Activated T-cell treated with anti-CD3 and anti-CD28 coated beads, Interleukin-2, amount 50 U/mL, for 72 hours (primary cell): ENCODE measurements around the gene AHCYL1. TPM values are rescaled to one million over a fixed set of nuclear protein-coding genes. Genes with fewer than 3 reads are reported as not detected.

Experiments used
- ATAC-seq, 2 donors: fragments of 150-1000 bp; cut with Tn5 transposase; replicated peaks in 1 of 2; 2 replicates each; pipeline ENCODE4 v1.10.0; 2021; ENCODE audit warnings: moderate library complexity in 2 of 2, mild to moderate bottlenecking in 1 of 2
- DNase-seq, 2 donors: peaks; one replicate each; pipeline ENCODE4 v3.0.0; 2021 to 2022; ENCODE audit warnings: mixed read lengths in 1 of 2
- H3K27ac Mint-ChIP-seq: one replicate; pipeline ENCODE4 v1.8.0; 2022; ENCODE audit warnings: mild to moderate bottlenecking, moderate library complexity, mixed read lengths
- H3K27me3 Mint-ChIP-seq: one replicate; pipeline ENCODE4 v1.8.0; 2022; ENCODE audit warnings: low read depth, mixed read lengths
- H3K36me3 Mint-ChIP-seq, 2 donors: one replicate each; pipeline ENCODE4 v1.8.0; 2022; ENCODE audit warnings: mixed read lengths in 2 of 2, mild to moderate bottlenecking in 1 of 2; ENCODE audit not compliant: insufficient read depth in 2 of 2
- H3K4me1 Mint-ChIP-seq: one replicate; pipeline ENCODE4 v1.8.0; 2022; ENCODE audit warnings: low read depth, mixed read lengths
- H3K4me3 Mint-ChIP-seq, 2 donors: one replicate each; pipeline ENCODE4 v1.8.0; 2022; ENCODE audit warnings: mild to moderate bottlenecking in 2 of 2, mixed read lengths in 2 of 2, moderate library complexity in 2 of 2
- H3K9me3 Mint-ChIP-seq, 2 donors: one replicate each; pipeline ENCODE4 v1.8.0; 2022; ENCODE audit warnings: mixed read lengths in 2 of 2
- total RNA-seq, 2 donors: library from RNA; stranded (reverse); gene quantifications; one replicate each; pipeline ENCODE4 v1.2.3, GENCODE V29; 2022

The AHCYL1 gene
- total RNA-seq, 2 donors from 2014 or later: 87.0 to 101 TPM

- Mint-ChIP-seq H3K4me3 (peak overlapping the region; percentile 60 to 74), H3K36me3 (no peaks in the 10 kb centered on the region), H3K27me3 (peaks cover 58% of the 10 kb centered on the region), H3K9me3 (no peaks in the 10 kb centered on the region), H3K4me1 (peaks cover 13% of the 10 kb centered on the region), H3K27ac (no peak overlapping the region)
- DNase-seq (no peak), ATAC-seq (peak in 1 of 2 donors; percentile 10)
These were observed 83.5 kb downstream of the AHCYL1 start for GRCh38 chr1:110067893-110068645.

GRCh38 chr1:110068646-110069403, 84.3 kb downstream of the AHCYL1 start:
- ATAC-seq (peak; percentile 49 to 66), DNase-seq (peak; percentile 41 to 46)
- Mint-ChIP-seq H3K4me3 (peak overlapping the region; percentile 60 to 74), H3K9me3 (no peaks in the 10 kb centered on the region), H3K27ac (no peak overlapping the region), H3K4me1 (peaks cover 13% of the 10 kb centered on the region), H3K27me3 (peaks cover 66% of the 10 kb centered on the region), H3K36me3 (no peaks in the 10 kb centered on the region)

- H3K27me3 Mint-ChIP-seq: peaks cover 74% of the 10 kb centered on the region
- H3K4me1 Mint-ChIP-seq: peaks cover 13% of the 10 kb centered on the region
- ATAC-seq: peak; percentile 25 to 26
- H3K4me3 Mint-ChIP-seq: peak overlapping the region; percentile 55 to 74
- H3K27ac Mint-ChIP-seq: no peak overlapping the region
- no peaks in the 10 kb centered on the region for H3K9me3 Mint-ChIP-seq
- no peaks in the 10 kb centered on the region for H3K36me3 Mint-ChIP-seq
- peak in 1 of 2 donors; percentile 13 for DNase-seq
These were observed 85.1 kb downstream of the AHCYL1 start for GRCh38 chr1:110069404-110070281.

GRCh38 chr1:110070282-110070669, 85.7 kb downstream of the AHCYL1 start:
- Mint-ChIP-seq H3K27me3 (peaks cover 78% of the 10 kb centered on the region), H3K36me3 (no peaks in the 10 kb centered on the region), H3K4me1 (peaks cover 13% of the 10 kb centered on the region), H3K27ac (no peak overlapping the region), H3K4me3 (peak overlapping the region; percentile 55 to 74), H3K9me3 (no peaks in the 10 kb centered on the region)
- no peak for DNase-seq
- no peak for ATAC-seq

- Mint-ChIP-seq H3K36me3 (no peaks in the 10 kb centered on the region), H3K4me3 (peak within 1 kb of the TSS; percentile 55 to 74), H3K27ac (no peak within 1 kb of the TSS), H3K4me1 (peaks cover 13% of the 10 kb centered on the region), H3K27me3 (peaks cover 82% of the 10 kb centered on the region), H3K9me3 (no peaks in the 10 kb centered on the region)
- ATAC-seq: no peak
- no peak for DNase-seq
These were observed 86.2 kb downstream of the AHCYL1 start, which contains the start of gene ALX3 for GRCh38 chr1:110070671-110071242. ALX3 (minus strand) TSS chr1:110070672; CDS start chr1:110070612, 60 bp downstream.

Other genes with a start within 250 kb of the AHCYL1 start
- 10 to 100 TPM in 1 of 2 donors, 1 to 10 TPM in 1; 8.1 to 13.3 TPM for gene GSTM3, start 243.7 kb upstream of the AHCYL1 start, total RNA-seq
- not detected for gene EPS8L3, start 220.8 kb upstream of the AHCYL1 start, total RNA-seq
- 10 to 100 TPM; 46.3 to 83.0 TPM for gene CSF1, start 73.9 kb upstream of the AHCYL1 start, total RNA-seq
- 10 to 100 TPM; 35.8 to 41.0 TPM for gene STRIP1, start 49.9 kb downstream of the AHCYL1 start, total RNA-seq
- not detected for gene ALX3, start 85.9 kb downstream of the AHCYL1 start, total RNA-seq
- gene UBL4B, start 127.7 kb downstream of the AHCYL1 start, total RNA-seq: not detected
- under 1 TPM; 0.31 to 0.53 TPM for gene SLC6A17, start 165.7 kb downstream of the AHCYL1 start, total RNA-seq
- 10 to 100 TPM; 19.8 to 28.9 TPM for gene KCNC4, start 225.5 kb downstream of the AHCYL1 start, total RNA-seq